G401 (cell line): ENCODE measurements around the gene MCF2L. TPM values are rescaled to one million over a fixed set of nuclear protein-coding genes. Genes with fewer than 3 reads are reported as not detected.

ENCODE experiments used
- DNase-seq: peaks from one replicate; pipeline ENCODE4 v3.0.0-alpha.2; 2015; ENCODE audit warnings: low spot score
- in situ Hi-C: cut with HindIII; loops from 2 replicates; pipeline ENCODE4 v1.10.0; 2016; ENCODE audit warnings: low sequenced_read_pairs, mixed read lengths
- total RNA-seq: library from RNA; depleted of rRNA; stranded (reverse); fragments of >200 nt; shearing (Covaris generic); gene quantifications from 2 replicates; pipeline ENCODE4 v1.2.3, GENCODE V29; 2014

Gene MCF2L
- total RNA-seq, 1 experiment from 2014 or later, result 2.8 TPM

- in situ Hi-C loops, result no loop called here
- no peak for DNase-seq
Measured at GRCh38 chr13:113122550-113123225, 153.7 kb downstream of the MCF2L start, which contains the start of gene F10. F10 (plus strand) TSS chr13:113122799; CDS start chr13:113122856, 57 bp downstream.

GRCh38 chr13:113123226-113124201 lies 154.5 kb downstream of the MCF2L start:
- DNase-seq, result no peak
- in situ Hi-C loops, result no loop called here

GRCh38 chr13:113124211-113124970 lies 155.4 kb downstream of the MCF2L start:
- no peak for DNase-seq
- in situ Hi-C loops, result no loop called here

GRCh38 chr13:113125506-113126264 lies 156.7 kb downstream of the MCF2L start:
- in situ Hi-C loops, result no loop called here
- no peak for DNase-seq

GRCh38 chr13:113126265-113127150 lies 157.5 kb downstream of the MCF2L start:
- DNase-seq, result no peak
- in situ Hi-C loops, result no loop called here

- in situ Hi-C loops, result no loop called here
- DNase-seq, result no peak
Measured at GRCh38 chr13:113129480-113129879, 160.5 kb downstream of the MCF2L start.

- in situ Hi-C loops, result no loop called here
- DNase-seq, result no peak
Measured at GRCh38 chr13:113129921-113130750, 161.1 kb downstream of the MCF2L start.

GRCh38 chr13:113135281-113135760 lies 166.3 kb downstream of the MCF2L start:
- no peak for DNase-seq
- in situ Hi-C loops, result no loop called here

GRCh38 chr13:113137691-113138298 lies 168.8 kb downstream of the MCF2L start:
- no peak for DNase-seq
- in situ Hi-C loops, result no loop called here

DNA sequence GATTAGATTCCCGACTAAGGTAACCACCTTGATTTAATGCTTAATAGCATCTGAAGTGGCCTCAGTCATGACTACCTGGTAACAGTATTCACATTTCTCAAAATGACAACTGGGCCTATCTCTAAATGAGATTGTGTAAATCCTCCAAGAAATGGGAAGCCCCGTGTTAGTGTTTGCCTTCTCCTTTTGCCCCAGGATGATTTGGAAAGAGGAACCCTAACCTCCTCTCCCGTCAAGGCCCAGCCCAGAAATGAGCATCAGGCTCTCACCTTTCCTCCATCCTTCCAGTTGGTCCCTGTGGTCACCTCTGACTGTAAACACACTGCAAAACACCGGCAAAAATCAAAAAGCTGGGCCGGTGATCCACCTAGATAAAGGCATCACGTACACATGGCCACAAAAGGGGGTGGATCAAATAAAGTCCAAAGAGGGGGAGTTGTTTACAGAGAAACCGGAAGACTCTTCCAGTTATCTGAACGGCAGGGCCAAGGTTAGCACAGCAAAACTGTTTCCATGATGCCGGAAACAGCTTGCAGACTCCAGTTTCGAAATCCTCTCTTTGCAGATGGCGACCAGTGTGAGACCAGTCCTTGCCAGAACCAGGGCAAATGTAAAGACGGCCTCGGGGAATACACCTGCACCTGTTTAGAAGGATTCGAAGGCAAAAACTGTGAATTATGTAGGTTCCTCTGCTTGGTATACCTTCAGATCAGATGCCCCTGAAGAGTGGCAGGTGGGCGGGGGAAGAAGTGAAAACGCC lies 170.0 kb downstream of the MCF2L start:
- in situ Hi-C loops, result no loop called here
- DNase-seq, result peak; percentile 51

- no peak for DNase-seq
- in situ Hi-C loops, result no loop called here
Measured at GRCh38 chr13:113139577-113139976, 170.6 kb downstream of the MCF2L start.

- in situ Hi-C loops, result no loop called here
- DNase-seq, result no peak
Measured at GRCh38 chr13:113140677-113141600, 171.9 kb downstream of the MCF2L start.

DNA sequence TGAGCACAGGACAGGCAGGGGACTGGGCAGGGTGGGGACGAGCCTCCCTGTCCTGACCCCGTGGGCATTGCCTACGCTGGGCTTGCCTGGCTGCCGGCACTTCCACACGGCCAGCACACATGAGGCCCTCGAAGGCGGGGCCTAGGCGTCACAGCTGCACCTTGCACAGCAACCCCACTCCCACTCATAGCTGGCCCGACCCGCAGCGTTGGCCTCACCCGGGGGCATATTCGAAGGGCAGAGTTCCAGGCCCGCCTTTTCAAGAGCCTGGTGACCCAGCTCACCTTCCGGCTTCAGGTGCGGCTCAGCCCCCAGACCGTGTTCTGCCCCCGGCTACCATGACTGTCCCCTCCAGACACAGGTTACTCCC lies 172.6 kb downstream of the MCF2L start:
- DNase-seq, result no peak

GRCh38 chr13:113142876-113143275 lies 173.9 kb downstream of the MCF2L start:
- no peak for DNase-seq
- in situ Hi-C loops, result no loop called here

More for the DNA sequence above, 172.6 kb downstream of the MCF2L start:
- in situ Hi-C loops, result no loop called here
